T-cell (primary cell): ENCODE measurements around the gene SDCBP2. TPM values are rescaled to one million over a fixed set of nuclear protein-coding genes. Genes with fewer than 3 reads are reported as not detected.
"Not testable (repeated sequence)": the region's sequence is repeated elsewhere in the genome, so short reads cannot be mapped to it uniquely, and the experiment has no call there.

ENCODE experiments used
- ATAC-seq, 4 experiments: fragments of 200-7000 bp in 3 of 4; fragments of 150-1000 bp in 1 of 4; cut with Tn5 transposase; replicated peaks in 1 of 4; 1 replicate in 3 of 4; 2 replicates in 1 of 4; pipeline ENCODE4 v1.10.0; 2021; ENCODE audit warnings: moderate library complexity in 3 of 4, mild to moderate bottlenecking in 2 of 4, moderate number of reproducible peaks in 1 of 4
- CTCF ChIA-PET, 2 donors: fragments of 300-600 bp; sonication (Branson Sonifier 250); formaldehyde crosslinking; loops; one replicate each; lab custom pipeline; 2022; ENCODE audit warnings: antibody characterized with exemption in 2 of 2; lab: Charles Lee
- POLR2A ChIA-PET, 2 donors: fragments of 300-600 bp; sonication (Branson Sonifier 250); formaldehyde crosslinking; loops; one replicate each; lab custom pipeline; 2022; ENCODE audit warnings: antibody characterized with exemption in 2 of 2; lab: Charles Lee
- DNase-seq, 35 experiments: peaks; one replicate each; pipeline versions ENCODE4 v3.0.0 to v3.0.0-alpha.2; 2013 to 2023
- H3K27ac ChIP-seq: one replicate; pipeline ENCODE4 v1.5.1; 2013; ENCODE audit warnings: low read length
- H3K27me3 ChIP-seq, 2 experiments: replicated peaks in 1 of 2; 1 replicate in 1 of 2; 2 replicates in 1 of 2; pipeline versions ENCODE4 v1.6.1 to v1.7.0; 2013; ENCODE audit warnings: low read length in 1 of 2, mixed read lengths in 1 of 2; ENCODE audit not compliant: control insufficient read depth in 2 of 2, insufficient read depth in 2 of 2; ENCODE audit errors: extremely low read depth in 1 of 2
- H3K36me3 ChIP-seq, 2 donors: 1 replicate in 1 of 2; 2 replicates in 1 of 2; pipeline versions ENCODE4 v1.6.1 to v1.7.0; 2013; ENCODE audit warnings: low read length in 1 of 2; ENCODE audit not compliant: control insufficient read depth in 2 of 2, insufficient read depth in 1 of 2; ENCODE audit errors: extremely low read depth in 1 of 2
- H3K4me1 ChIP-seq, 2 experiments: 1 replicate in 1 of 2; 2 replicates in 1 of 2; pipeline versions ENCODE4 v1.6.1 to v1.7.0; 2013; ENCODE audit warnings: low read length in 2 of 2, mixed read lengths in 1 of 2; ENCODE audit not compliant: insufficient read depth in 2 of 2, control insufficient read depth in 1 of 2; ENCODE audit errors: extremely low read depth in 1 of 2
- H3K4me3 ChIP-seq, 2 donors: 1 replicate in 1 of 2; 2 replicates in 1 of 2; pipeline versions ENCODE4 v1.5.1 to v1.7.0; 2013; ENCODE audit warnings: mild to moderate bottlenecking in 2 of 2, low read length in 1 of 2, moderate library complexity in 1 of 2; ENCODE audit not compliant: control insufficient read depth in 1 of 2; ENCODE audit errors: extremely low read depth in 1 of 2
- H3K9me3 ChIP-seq: 2 replicates; pipeline ENCODE4 v1.7.0; 2013
- H3K27ac Mint-ChIP-seq, 2 donors: one replicate each; pipeline ENCODE4 v1.8.0; 2020 to 2021; ENCODE audit warnings: mild to moderate bottlenecking in 2 of 2, mixed read lengths in 2 of 2
- H3K27me3 Mint-ChIP-seq, 2 donors: one replicate each; pipeline ENCODE4 v1.8.0; 2021 to 2022; ENCODE audit warnings: mixed read lengths in 2 of 2
- H3K36me3 Mint-ChIP-seq: one replicate; pipeline ENCODE4 v1.8.0; 2021; ENCODE audit warnings: mixed read lengths
- H3K4me1 Mint-ChIP-seq, 3 donors: one replicate each; pipeline ENCODE4 v1.8.0; 2020 to 2022; ENCODE audit warnings: mixed read lengths in 3 of 3, mild to moderate bottlenecking in 1 of 3
- H3K4me3 Mint-ChIP-seq, 3 donors: one replicate each; pipeline ENCODE4 v1.8.0; 2020 to 2022; ENCODE audit warnings: mild to moderate bottlenecking in 3 of 3, mixed read lengths in 3 of 3, moderate library complexity in 3 of 3
- H3K9me3 Mint-ChIP-seq, 3 donors: one replicate each; pipeline ENCODE4 v1.8.0; 2020 to 2022; ENCODE audit warnings: mixed read lengths in 3 of 3
- WGBS: methylation state at CpG from one replicate; pipeline ENCODE4 v1.1.5; 2013; ENCODE audit warnings: missing lambda C conversion rate; ENCODE audit not compliant: insufficient coverage; 5-methylcytosine and 5-hydroxymethylcytosine counted together
- total RNA-seq, 35 experiments: library from RNA in 6 of 35; stranded (reverse) in 6 of 35; fragments of 120-200 nt in 1 of 35; gene quantifications; one replicate each; pipeline versions ENCODE4 v1.2.1 to v1.2.4 and lab custom pipeline; 2013 to 2026

Gene SDCBP2
- total RNA-seq, 5 donors from 2014 or later (not counting 1 experiment from before 2014, with no cell fraction given): 1.1 to 2.4 (median 2.2) TPM

- ChIA-PET CTCF (no interaction called here), POLR2A (no interaction called here)
- ATAC-seq (no peak), DNase-seq (no peak)
- Mint-ChIP-seq H3K27me3 (no peaks in the 10 kb centered on the region), H3K36me3 (peaks cover 22% of the 10 kb centered on the region), H3K9me3 (peaks cover 0 to 24% (median 3%) of the 10 kb centered on the region in 3 donors), H3K27ac (no peak overlapping the region), H3K4me1 (peaks cover 35 to 36% (median 36%) of the 10 kb centered on the region in 3 donors), H3K4me3 (no peak overlapping the region)
- Histone ChIP-seq H3K4me3 (no peak overlapping the region), H3K27me3 (no peaks in the 10 kb centered on the region), H3K36me3 (no peaks in the 10 kb centered on the region), H3K27ac (no peak overlapping the region), H3K4me1 (peaks cover 0 to 10% of the 10 kb centered on the region in 2 experiments), H3K9me3 (no peaks in the 10 kb centered on the region)
- WGBS: no CpG with 5 or more reads among the region's 1 CpG
These were observed 16.8 kb upstream of the SDCBP2 start for GRCh38 chr20:1345756-1346093.

- ATAC-seq (no peak), DNase-seq (no peak)
- Mint-ChIP-seq H3K4me1 (peaks cover 31 to 33% (median 32%) of the 10 kb centered on the region in 3 donors), H3K9me3 (peaks cover 0 to 24% (median 3%) of the 10 kb centered on the region in 3 donors), H3K27ac (no peak overlapping the region), H3K4me3 (no peak overlapping the region), H3K36me3 (peaks cover 17% of the 10 kb centered on the region), H3K27me3 (no peaks in the 10 kb centered on the region)
- ChIA-PET POLR2A (no interaction called here), CTCF (no interaction called here)
- H3K27me3 ChIP-seq: no peaks in the 10 kb centered on the region
- H3K4me1 ChIP-seq: peaks cover 0 to 10% of the 10 kb centered on the region in 2 experiments
- no peaks in the 10 kb centered on the region for H3K9me3 ChIP-seq
- H3K36me3 ChIP-seq: no peaks in the 10 kb centered on the region
- H3K4me3 ChIP-seq: no peak overlapping the region
- no peak overlapping the region for H3K27ac ChIP-seq
- 100% methylated on average over 2 of the region's 4 CpGs for WGBS
These were observed 16.3 kb upstream of the SDCBP2 start for GRCh38 chr20:1345030-1345755.

DNA sequence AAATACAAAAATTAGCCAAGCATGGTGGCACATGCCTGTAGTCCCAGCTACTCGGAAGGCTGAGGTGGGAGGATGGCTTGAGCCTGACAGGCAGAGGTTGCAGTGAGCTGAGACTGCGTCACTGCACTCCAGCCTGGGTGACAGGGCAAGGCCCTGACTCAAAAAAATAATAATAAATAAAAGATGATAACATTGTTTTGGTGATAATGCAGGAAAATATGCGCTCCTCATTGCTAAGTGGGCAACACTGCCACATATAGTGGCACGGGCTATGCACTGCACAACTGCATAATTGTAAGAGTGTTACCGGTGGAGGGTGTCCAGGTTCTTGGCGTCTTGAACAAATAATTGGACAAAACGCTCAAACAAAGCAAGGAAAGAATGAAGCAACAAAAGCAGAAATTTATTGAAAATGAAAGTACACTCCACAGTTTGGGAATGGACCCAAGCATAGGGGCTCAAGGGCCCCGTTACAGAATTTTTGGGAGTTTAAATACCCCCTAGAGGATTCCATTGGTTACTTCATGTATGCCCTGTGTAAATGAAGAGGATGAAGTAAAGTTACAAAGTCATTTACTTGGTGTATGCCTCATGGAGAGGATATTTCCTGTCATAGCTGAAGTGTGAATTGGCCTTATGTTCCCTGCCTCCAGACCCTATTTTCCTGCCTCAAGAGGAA, 14.6 kb upstream of the SDCBP2 start:
- H3K4me3 Mint-ChIP-seq, ATAC-seq, H3K36me3 ChIP-seq, H3K27me3 Mint-ChIP-seq, DNase-seq, H3K27ac Mint-ChIP-seq, H3K9me3 ChIP-seq, H3K27ac ChIP-seq, H3K27me3 ChIP-seq, CTCF ChIA-PET, H3K36me3 Mint-ChIP-seq, H3K4me3 ChIP-seq: not testable (repeated sequence)
- Mint-ChIP-seq H3K4me1 (peaks cover 27 to 30% (median 29%) of the 10 kb centered on the region in 3 donors), H3K9me3 (peaks cover 0 to 15% (median 3%) of the 10 kb centered on the region in 3 donors)
- peaks cover 0 to 10% of the 10 kb centered on the region in 2 experiments for H3K4me1 ChIP-seq
- POLR2A ChIA-PET: interaction anchor here in 1 of 2 donors (0.6 kb wide), 1 partner anchor 47 kb away, joined by 3 read pairs; no protein-coding TSS in a partner anchor
- WGBS: 95% methylated on average over 4 of the region's 8 CpGs

DNA sequence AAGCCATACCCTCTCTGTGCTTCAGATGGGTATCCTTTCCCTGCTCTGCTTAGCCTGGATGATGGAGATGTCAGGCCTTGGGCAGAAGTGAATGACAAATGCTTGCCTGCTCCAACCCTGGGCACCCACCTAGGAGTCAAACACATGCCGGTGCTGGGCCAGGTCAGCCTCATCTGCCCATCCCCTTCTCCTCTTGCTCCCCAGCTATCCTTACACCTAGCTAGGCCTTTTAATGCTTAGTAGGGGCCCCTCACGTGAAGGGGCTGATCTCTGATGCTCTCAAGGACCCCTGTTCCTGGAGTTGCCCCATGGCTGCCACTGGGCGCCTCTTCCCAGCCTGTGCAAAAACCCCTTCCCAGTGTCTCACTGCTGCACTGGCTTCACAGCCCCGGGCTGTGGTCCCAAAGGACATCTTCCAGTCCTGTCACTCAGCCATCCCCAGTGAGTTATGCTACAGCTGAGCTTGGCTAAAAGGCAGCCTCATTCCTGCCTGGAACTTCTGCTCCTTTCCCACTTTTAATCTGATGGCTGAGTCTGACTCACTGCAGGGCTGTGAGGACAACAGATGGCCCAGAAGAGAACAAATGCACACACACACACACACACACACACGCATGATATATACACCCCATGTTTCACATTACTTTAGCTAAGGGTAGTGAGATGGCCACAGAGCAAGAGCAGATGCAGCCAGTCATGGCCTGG, 12.8 kb upstream of the SDCBP2 start:
- Histone ChIP-seq H3K4me3 (no peak overlapping the region), H3K4me1 (peaks cover 8 to 9% of the 10 kb centered on the region in 2 experiments), H3K27ac (no peak overlapping the region), H3K36me3 (peaks cover 0 to 2% of the 10 kb centered on the region in 2 donors), H3K27me3 (no peaks in the 10 kb centered on the region), H3K9me3 (no peaks in the 10 kb centered on the region)
- Mint-ChIP-seq H3K27me3 (no peaks in the 10 kb centered on the region), H3K4me3 (no peak overlapping the region), H3K27ac (no peak overlapping the region), H3K9me3 (peaks cover 0 to 2% (median 0%) of the 10 kb centered on the region in 3 donors), H3K4me1 (peaks cover 25 to 31% (median 27%) of the 10 kb centered on the region in 3 donors), H3K36me3 (no peaks in the 10 kb centered on the region)
- ATAC-seq (no peak), DNase-seq (no peak)
- POLR2A ChIA-PET: interaction anchor here in 1 of 2 donors (0.5 kb wide), 1 partner anchor 1323 kb away, joined by 4 read pairs; no protein-coding TSS in a partner anchor
- CTCF ChIA-PET: no interaction called here
- 98% methylated on average over 4 of the region's 5 CpGs for WGBS

GRCh38 chr20:1338801-1339200, 9.9 kb upstream of the SDCBP2 start:
- Histone ChIP-seq H3K36me3 (peaks cover under 1 to 3% of the 10 kb centered on the region in 2 donors), H3K27ac (no peak overlapping the region), H3K9me3 (no peaks in the 10 kb centered on the region), H3K4me1 (peaks cover 0 to 14% of the 10 kb centered on the region in 2 experiments), H3K27me3 (no peaks in the 10 kb centered on the region), H3K4me3 (no peak overlapping the region)
- Mint-ChIP-seq H3K27me3 (no peaks in the 10 kb centered on the region), H3K4me1 (peaks cover 19 to 26% (median 22%) of the 10 kb centered on the region in 3 donors), H3K4me3 (no peak overlapping the region), H3K27ac (no peak overlapping the region), H3K9me3 (no peaks in the 10 kb centered on the region), H3K36me3 (no peaks in the 10 kb centered on the region)
- no peak for DNase-seq
- ATAC-seq: no peak
- WGBS: 92% methylated on average over 2 of the region's 4 CpGs
- ChIA-PET CTCF (no interaction called here), POLR2A (no interaction called here)

GRCh38 chr20:1338096-1338495, 9.2 kb upstream of the SDCBP2 start:
- H3K27ac ChIP-seq: no peak overlapping the region
- no peak overlapping the region for H3K4me3 Mint-ChIP-seq
- H3K36me3 ChIP-seq: peaks cover 6 to 7% of the 10 kb centered on the region in 2 donors
- peaks cover 19 to 28% (median 26%) of the 10 kb centered on the region in 3 donors for H3K4me1 Mint-ChIP-seq
- no peaks in the 10 kb centered on the region for H3K27me3 Mint-ChIP-seq
- CTCF ChIA-PET: no interaction called here
- ATAC-seq (no peak), DNase-seq (no peak)
- no peak overlapping the region for H3K4me3 ChIP-seq
- peaks cover 0 to 14% of the 10 kb centered on the region in 2 experiments for H3K4me1 ChIP-seq
- no peak overlapping the region for H3K27ac Mint-ChIP-seq
- WGBS: 100% methylated on average over 5 of the region's 5 CpGs
- no peaks in the 10 kb centered on the region for H3K36me3 Mint-ChIP-seq
- no peaks in the 10 kb centered on the region for H3K9me3 ChIP-seq
- no peaks in the 10 kb centered on the region for H3K27me3 ChIP-seq
- H3K9me3 Mint-ChIP-seq: no peaks in the 10 kb centered on the region
- POLR2A ChIA-PET: no interaction called here
